NCI-H2196 (cell line): Measurements from ENCODE around the gene ZPR1.
"Not testable (repeated sequence)": the region's sequence is repeated elsewhere in the genome, so short reads cannot be mapped to it uniquely, and the experiment has no call there.

ENCODE experiments used
- DNase-seq: peaks from one replicate; lab custom pipeline; 2025; ENCODE audit not compliant: unreplicated experiment; lab: John Stamatoyannopoulos, UW

Gene ZPR1

DNA sequence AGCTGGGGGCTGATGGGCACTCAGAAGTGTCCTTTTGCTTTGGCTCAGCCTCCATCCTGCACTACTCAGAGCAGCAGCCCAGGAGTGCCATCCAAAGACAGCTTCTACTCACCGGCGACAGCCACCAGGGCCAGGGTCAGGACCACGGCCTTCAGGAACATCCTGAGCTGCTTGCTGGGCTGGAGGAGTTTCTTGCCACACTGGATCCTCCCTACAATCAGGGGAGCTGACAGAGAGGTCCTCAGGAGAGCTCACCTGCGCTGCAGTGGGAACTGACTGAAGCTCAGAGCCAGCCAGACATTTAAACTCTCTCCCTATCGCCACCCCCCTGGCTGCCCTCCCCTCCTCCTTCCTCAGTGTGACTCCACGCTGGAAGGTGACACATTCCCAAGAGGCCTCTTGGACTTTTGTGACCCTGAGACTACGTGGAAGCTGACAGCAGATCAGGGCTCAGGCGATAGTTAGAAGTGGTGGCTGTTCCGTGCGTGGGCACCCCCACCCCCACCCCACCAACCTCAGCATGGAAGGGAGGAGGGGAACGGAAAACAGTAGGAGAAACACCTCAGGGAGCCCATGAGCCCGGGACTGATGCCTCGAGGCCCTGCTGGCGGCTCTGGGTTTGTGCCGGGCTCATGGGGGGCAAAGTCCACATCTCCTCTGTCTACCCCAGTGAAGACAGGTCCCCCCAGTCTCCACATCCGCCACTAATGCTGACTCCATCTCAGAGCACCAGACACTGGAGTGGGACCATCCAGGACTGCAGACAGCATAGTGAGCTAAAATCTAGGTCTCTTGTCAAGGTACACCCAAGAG is 35.4 kb upstream of the ZPR1 start, which contains the start of gene APOA4:
APOA4 (minus strand) TSS at position 274 of the 813 bp plus-strand sequence; CDS start at position 161, 113 bp downstream.
- no peak for DNase-seq

GRCh38 chr11:116822575-116822974 is 34.8 kb upstream of the ZPR1 start:
- DNase-seq: no peak

DNA sequence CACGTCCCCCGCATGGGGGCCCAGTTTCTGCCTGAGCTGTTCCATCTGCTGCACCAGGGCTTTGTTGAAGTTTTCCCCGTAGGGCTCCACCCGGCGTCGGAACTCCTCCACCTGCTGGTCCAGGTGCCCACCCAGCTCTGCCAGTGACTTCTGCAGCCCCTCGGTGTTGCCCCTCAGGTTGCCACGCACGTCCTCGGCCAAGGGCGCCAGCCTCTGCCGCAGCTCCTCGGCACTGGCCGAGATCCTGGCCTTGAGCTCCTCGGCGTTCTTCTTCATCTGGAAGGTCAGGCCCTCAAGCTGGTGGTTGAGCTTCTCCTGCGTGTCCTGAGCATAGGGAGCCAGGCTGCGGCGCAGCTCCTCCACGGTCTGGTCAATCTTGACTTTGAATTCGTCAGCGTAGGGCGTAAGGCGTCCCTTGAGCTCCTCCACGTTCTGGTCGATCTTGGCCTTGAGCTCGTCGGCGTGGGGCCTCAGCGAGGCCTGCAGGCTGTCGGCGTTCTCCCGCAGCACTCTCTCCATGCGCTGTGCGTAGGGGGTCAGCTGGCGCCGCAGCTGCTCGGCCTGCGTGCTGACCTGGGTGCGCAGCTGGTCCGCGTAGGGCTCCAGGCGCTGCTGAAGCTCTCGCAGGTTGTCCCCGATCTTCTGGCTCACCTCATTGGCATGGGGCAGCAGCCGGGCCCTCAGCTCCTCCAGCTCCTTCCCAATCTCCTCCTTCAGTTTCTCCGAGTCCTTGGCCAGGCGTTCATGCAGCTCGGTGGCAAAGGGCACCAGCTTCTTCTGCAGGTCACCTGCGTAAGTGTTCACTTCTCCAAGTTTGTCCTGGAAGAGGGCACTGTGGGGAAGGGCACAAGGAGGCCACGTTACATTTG is 33.5 kb upstream of the ZPR1 start:
- no peak for DNase-seq

- no peak for DNase-seq
Observed at GRCh38 chr11:116819049-116819448, 31.2 kb upstream of the ZPR1 start.

GRCh38 chr11:116814502-116814901 is 26.7 kb upstream of the ZPR1 start:
- no peak for DNase-seq

DNA sequence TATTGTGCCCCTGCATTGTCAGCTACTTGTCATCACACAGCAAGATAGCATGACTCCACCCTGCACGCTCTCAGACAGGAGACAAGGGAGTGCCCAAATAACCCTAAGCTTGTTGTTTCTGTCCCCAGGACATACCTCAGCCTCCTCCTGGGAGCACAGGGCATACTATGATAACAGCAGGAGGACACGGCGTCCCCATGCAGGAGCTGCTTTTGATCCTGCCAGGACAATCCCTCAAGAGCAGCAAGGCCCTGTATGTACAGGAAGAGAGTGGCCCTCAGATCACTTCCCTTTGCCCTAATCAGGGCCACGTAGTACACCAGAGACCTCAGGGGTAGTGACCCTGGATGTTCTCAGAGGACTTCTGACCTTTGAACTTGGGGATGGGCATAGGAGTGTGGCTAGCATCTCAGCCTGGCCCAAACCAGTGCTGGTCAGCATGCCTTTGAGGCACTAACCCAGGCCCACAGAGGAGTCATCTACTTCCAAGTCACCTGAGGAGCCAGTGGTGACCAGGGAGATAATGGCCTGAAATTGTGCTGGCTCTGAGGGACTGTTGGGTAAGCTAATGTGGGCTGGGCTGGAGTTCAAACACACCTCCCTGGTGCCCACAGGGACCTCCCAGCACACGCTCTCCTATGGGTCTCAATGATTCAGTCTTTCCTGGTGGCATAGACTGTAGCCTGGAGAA is 26.1 kb upstream of the ZPR1 start:
- DNase-seq: no peak

DNA sequence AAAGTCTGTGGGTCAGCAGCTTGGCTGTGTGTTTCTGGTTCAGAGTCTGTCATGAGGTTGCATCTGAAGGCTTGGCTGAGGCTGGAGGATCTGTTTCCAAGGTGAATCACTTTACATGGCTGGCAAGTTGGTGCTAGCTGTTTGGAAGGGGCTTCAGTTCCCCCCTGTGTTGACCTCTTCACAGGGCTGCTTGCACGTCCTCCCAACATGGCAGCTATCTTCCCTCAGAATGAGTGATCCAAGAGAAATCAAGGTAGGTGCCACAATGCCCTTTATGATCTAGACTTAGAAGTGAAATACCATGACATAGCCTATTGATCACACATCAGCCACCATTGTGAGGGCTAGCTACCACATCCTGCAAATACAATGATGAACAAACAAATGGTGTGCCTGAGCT is 25.3 kb upstream of the ZPR1 start:
- DNase-seq: no peak

GRCh38 chr11:116812109-116812508 is 24.3 kb upstream of the ZPR1 start:
- DNase-seq: no peak

- DNase-seq: no peak
Observed at GRCh38 chr11:116811194-116811593, 23.4 kb upstream of the ZPR1 start.

GRCh38 chr11:116808262-116809175 is 20.7 kb upstream of the ZPR1 start:
- DNase-seq: no peak

GRCh38 chr11:116807601-116808261 is 19.9 kb upstream of the ZPR1 start:
- DNase-seq: no peak

- no peak for DNase-seq
Observed at GRCh38 chr11:116804001-116804400, 16.2 kb upstream of the ZPR1 start.

DNA sequence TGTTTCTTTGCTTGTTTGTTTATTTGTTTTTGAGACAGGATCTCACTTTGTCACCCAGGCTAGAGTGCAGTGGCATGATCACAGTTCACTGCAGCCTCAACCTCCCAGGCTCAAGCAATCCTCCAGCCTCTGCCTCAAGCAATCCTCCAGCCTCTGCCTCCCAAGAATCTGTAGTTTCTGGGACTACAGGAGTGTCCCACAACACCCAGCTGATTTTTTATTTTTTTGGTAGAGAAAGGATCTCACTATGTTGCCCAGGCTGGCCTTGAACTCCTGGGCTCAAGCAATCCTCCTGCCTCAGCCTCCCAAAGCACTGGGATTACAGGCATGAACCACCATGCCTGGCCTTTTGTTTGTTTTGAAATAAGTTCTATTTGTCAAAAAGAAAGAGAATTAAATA is 13.8 kb upstream of the ZPR1 start:
- not testable (repeated sequence) for DNase-seq

DNA sequence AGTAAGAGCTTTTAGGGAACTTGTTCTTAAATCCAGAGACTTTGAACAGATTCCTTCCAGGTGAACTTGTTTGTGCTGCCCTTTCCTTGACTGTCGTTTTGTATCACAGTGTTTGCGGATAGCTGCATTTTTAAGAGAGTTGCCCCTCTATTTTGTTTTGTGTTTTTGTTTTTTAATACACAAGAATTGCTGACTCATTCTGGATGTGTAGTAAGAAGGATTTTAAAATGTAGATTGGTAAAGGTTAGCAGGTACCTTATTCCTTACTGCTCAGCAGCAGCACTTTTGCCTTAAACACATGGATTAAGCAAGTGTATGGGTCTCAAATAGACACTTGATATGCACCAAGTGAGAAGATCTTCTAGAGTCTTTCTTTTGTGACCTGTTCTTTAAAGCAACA is 12.8 kb upstream of the ZPR1 start:
- DNase-seq: no peak

GRCh38 chr11:116798368-116798767 is 10.5 kb upstream of the ZPR1 start:
- DNase-seq: no peak

- no peak for DNase-seq
Observed at GRCh38 chr11:116797816-116798215, 10.0 kb upstream of the ZPR1 start.

DNA sequence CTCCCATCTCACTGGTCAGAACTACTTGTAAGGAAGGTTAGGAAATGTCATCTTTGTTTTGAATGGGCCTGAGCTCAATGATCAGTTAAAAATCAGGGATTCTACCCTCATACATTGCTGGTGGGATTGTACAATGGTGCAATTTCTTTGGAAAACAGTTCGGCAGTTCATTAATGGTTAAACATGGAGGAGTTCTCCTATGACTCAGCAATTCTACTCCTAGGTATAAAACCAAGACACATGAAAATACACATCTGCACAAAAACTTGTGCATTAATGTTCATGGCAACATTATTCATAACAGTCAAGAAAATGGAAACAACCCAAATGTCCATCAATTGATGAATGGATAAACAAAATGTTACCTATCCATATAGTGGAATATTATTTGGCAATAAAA is 8.7 kb upstream of the ZPR1 start:
- no peak for DNase-seq

DNA sequence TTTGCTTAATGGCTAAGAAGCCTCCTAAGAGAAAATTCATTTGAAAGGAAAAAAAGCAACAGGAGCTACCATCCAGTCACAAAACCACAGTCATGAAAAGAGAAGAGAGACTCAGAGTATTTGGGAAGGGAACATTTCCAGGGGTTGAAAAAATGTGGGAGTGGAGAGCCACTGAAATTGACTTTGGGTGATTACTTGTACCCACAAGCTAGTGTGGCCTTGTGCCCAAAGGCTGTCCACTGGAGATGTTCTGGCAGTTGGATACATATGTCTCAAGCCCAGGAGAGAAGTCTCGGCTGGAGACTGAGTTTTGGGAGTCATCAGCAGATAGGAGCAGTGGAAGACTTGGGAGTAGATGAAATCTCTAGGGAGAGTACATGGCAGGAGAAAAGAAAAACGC is 7.0 kb upstream of the ZPR1 start:
- DNase-seq: no peak

DNA sequence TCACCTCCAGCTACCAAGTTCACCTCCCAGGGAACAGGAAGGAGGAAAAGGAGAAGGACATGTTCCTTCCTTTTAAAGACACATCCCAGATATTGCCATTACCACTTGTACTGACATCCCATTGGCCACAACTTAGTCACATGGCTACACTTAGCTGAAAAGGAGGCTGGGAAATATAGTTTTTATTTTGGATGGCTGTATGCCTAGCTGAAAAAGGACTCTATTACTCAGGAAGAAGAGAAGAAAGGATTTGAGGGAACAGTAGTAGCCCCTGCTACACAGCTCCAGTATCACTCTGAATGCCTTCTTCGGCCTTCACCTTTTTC is 5.9 kb upstream of the ZPR1 start:
- no peak for DNase-seq
